NCI-H2196 treated with DMSO at 0.1 percent for 48 hours (cell line): ENCODE data around the gene MOSMO.

Source experiments
- DNase-seq: peaks from one replicate; lab custom pipeline; 2025; ENCODE audit not compliant: unreplicated experiment; lab: John Stamatoyannopoulos, UW

Gene MOSMO

DNA sequence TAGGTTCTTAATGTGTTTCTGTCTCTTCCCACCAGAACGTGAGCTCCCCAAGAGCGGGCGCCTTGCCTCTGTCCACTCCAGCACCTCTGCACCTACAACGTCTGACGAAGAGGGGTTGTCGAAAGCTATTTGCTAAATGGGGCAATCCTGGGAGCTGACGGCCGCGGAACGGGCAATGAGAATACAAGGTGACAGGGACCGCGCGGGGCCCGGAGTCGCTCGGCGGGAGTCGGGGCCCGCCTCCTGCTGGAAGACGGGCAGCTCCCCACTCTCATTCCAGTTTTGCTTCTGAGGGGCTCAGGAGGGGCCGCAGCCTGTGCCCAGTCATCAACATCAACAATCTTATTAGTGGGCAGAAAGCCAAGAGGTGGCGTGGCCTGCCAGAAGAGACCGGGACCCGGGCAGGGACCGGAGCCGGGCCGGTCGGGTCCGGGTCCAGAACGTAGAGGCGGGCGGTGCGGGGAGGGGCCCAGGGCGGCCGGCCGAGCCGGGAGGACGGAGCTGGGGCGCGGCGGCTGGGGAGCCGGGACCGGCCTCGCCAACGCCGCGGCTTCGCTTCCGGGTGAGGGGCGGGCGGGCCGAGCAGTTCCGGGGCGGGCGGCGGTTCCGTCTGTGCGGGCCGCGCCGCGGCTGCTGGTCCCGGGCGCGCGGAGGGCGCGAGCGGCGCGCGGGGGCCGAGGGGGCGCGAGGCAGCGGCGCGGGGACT is at the start of gene MOSMO:
Gene MOSMO, plus strand, starts transcription at position 603 of the 706 bp plus-strand sequence. CDS start 191 bp downstream, outside the sequence.
- DNase-seq = peak; percentile 26

DNA sequence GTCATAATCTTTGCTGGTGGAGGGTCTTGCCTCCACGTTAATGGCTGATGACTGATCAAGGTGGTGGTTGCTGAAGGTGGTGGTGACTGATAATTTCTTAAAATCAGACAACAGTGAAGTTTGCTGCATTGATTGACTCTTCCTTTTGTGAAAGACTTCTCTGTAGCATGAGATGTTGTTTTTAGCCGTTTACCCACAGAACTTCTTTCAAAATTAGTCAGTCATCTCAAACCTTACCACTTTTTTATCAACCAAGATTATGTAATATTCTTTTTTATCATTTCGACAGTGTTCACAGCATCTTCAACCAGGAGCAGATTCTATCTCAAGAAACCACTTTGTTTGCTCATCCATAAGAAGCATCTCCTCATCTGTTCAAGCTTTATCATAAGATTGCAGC is 48.9 kb upstream of the MOSMO start:
- DNase-seq = no peak

DNA sequence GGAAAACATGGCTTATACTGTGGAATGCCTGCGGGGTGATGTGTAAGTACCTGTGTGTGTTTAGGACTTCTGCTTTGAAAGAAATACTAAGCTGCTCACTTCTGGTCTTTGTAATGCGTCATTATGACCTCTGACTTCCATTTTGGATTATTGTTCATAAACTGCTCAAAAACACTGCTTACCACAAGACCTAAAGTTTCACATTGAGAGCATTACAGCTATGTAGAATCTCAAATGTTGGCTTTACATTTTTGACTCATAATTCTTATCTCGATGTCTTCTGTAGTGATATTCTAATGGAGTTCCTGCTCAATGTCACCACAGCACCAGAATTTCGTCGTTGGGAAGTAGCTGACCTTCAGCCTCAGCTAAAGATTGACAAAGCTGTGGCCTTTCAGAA is 45.4 kb upstream of the MOSMO start:
- no peak for DNase-seq

DNA sequence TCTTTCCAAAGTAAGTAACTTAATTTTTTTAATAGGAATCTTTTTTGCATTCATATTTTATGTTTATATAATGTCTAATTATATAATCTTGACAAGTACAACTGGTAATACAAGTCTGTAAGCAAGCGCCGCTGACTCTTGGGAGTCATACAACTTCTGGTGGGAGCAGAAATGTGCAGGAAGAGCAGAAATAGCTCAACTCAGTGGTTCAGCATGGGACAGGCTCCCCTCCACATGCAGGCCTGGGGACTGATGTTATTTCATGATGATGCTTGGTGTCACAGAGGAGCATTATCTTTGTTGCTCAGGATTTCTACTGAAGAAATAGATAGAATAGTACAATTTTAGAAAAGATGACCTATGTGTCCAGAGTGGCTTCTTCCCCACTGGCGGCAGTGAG is 44.0 kb upstream of the MOSMO start:
- DNase-seq = no peak

DNA sequence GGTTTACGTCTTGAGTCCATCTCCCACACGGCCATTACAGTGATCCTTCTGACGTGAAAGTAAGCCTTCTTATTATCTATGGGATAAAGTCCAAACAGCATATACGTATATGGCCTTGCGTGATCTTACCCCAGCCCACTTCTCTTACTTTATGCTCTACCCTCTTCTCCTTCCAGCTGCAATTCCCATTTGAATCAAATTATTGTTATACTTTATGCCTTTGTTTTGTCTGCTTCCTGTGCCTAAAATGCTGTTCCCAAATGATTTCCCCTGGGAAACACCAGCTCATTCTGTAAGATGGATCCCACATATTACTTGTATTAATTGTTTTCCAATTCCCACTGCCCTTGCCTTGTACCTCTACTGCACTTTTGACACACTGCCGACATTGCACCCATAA is 43.6 kb upstream of the MOSMO start:
- no peak for DNase-seq

DNA sequence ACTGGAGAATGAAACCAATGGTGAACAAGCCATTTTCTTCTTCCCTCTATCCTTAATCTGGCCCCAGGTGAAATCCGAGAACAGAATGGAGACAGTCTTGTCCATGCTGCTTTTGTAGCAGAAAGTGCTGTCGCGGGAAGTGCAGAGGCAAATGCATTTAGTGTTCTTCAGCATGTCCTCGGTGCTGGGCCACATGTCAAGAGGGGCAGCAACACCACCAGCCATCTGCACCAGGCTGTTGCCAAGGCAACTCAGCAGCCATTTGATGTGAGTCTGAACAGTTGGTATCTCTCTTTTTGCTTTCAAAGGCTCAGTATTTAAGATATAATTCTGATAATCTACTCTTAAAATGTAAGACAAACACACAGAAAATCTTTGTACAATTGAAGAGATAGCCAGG is 36.1 kb upstream of the MOSMO start:
- DNase-seq = no peak

DNA sequence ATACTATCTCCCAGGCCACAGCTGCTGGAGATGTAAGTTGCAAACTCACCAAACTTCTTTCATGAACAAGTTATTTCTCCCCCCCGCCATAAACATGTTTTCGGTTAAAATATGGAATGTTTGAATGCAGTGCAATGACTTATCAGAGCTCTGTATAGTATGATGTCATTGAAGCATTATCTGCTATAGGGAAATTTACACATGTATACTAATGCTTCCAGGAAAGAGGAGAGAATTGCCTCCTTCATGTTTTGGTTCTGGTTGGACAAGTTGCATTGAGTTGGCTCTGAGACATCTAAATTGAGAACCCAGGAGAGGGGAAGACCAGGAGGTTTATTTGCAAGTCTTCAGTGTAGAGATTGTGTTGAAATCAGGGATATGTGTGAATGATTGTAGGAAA is 34.0 kb upstream of the MOSMO start:
- no peak for DNase-seq

DNA sequence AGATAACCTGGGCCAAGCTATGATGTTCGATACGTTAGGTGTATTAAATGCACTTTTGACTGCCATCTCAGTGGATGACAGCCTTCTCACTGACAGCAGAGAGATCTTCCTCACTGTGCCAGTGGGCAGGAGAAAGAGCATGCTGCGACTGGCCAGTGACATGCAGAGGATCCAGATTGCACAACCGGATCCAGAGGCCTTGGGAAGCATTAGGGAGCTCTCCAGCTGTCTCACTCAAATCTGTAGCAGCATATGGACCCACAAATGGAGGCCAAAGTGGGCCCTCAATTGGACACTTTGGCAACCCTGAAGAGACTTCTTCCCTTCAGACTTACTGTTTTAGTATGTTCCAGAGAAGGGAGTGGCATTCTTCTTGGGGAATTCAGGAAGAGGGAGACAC is 27.9 kb upstream of the MOSMO start:
- no peak for DNase-seq

DNA sequence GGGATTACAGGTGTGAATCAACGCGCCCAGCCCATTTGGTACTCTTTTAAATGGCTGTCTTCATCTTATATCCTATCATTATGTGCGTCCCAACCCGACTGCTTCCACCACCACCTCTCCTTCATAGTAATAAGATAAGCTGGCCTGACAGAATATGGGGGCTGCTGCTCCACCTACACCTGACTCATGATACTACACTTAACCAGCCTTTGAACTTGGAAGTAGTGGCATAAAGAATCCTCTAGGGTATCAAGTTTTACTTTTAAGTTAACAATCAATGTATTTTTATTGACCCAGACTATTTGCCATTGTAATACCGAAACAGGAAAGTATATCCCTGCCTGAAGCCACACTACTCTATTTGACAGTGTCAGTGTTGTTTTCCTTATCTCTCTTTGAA is 25.8 kb upstream of the MOSMO start:
- DNase-seq = no peak

DNA sequence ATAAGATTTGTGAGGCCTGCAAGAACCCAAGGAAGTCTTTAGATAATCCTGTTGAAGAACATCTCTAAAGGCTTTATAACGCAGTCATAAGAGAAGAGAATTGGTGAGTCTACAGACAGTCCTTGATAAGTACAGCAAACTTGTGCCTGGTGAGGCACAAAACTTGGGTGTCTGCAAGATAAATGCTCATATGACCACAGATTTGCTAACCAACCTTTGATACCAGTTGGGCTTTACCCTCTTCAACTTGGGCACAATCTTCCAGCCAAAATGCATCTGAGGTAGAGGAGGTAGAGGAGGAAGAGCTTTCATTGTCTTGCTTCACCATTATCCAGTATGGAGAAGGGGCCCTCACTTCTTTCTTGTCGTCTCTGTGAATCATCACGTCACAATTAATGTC is 23.8 kb upstream of the MOSMO start:
- no peak for DNase-seq

DNA sequence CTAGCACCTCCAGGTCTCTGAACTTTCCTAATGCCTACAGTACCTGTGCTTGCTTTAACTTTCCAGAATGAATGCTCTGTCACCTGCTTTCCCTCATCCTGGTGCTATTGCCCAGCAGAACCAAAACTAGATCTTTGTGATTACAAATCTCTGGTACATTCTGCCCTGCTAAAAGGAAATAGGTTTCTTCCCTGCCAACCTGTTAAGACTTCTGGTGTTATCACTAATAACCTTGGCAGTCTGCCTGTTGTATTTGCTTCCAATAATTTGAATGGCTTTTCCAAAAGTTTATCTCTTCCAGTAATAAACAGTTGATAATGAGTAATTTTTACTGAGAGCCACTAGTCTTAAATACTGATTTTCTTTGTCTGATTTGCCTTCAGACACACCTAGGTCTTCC is 22.4 kb upstream of the MOSMO start:
- no peak for DNase-seq

DNA sequence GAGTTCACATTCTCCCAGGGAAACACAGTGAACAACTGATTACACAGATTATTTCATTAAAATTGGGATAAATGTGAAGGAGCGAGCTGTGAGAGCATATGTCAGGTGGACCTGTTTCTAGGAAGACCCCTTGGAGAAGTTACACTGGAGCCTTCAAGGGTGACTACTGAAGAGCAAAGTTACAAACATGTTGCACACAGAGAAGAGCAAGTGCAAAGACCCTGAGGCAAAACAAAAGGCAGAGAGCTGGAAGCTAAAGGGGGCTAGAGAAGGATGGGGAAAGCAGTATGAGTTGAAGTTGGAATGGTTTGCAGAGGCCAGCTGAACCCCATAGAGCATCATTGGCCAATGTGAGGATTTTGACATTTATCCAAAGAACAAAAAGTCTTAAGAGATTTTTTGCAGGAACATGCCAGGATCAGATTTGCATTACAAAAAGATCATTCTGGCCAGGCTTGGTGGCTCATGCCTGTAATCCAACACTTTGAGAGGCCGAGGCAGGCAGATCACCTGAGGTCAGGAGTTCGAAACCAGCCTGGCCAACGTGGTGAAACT is 21.1 kb upstream of the MOSMO start:
- no peak for DNase-seq

DNA sequence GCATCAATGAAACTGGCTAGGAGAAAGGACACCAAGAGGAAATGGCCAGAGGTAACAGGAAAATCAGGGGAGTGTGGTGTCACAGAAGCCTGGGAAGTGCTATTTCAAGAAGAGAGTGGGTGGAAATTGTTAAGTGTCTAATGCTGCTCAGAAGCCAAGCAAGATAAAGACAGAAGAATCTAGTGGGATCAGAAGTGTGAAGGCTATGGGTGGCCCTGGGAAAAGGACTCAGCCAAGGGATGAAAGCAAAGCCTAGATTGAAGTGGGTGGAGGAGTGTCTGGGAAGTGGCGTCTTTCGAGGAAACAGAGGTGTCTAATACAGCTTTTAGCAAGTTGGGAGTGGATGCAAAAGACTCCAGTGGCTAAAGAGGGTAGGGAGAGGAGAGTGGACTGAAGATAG is 20.4 kb upstream of the MOSMO start:
- DNase-seq = no peak

DNA sequence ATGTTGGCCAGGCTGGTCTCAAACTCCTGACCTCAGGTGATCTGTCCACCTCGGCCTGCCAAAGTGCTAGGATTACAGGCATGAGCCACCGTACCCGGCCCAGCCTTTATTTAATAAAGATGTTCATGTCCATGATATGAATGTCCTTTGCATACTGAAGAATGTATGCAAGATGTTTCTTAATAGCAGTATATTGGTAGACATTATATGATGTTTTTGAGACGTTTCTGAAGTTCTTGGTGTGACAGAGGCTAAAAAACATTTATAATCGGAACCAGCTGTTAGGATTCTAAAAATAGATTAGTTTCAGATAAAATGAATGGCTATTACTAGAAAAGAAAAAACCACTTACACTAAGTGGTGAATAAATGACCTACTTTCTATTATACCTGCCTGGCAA is 18.8 kb upstream of the MOSMO start:
- DNase-seq = no peak

DNA sequence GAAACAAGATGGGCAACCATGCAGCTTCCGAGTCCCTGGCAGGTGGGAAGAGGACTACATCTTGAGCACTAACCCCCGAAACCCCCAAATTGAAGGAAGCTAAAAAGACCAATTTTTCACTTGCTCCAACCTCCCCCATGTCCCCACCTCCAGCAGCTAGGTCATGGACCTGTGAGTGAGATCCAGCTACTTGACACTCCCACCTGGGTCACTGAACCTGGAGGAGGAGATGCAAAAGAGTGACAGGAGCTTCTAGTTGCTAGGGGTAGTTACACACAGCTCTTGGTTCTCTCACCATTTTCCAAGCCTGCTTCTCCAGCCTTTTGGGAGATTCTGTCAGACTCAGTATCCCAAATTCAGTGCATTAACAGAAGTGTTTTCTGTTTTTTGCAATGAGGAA is 18.2 kb upstream of the MOSMO start:
- DNase-seq = no peak

DNA sequence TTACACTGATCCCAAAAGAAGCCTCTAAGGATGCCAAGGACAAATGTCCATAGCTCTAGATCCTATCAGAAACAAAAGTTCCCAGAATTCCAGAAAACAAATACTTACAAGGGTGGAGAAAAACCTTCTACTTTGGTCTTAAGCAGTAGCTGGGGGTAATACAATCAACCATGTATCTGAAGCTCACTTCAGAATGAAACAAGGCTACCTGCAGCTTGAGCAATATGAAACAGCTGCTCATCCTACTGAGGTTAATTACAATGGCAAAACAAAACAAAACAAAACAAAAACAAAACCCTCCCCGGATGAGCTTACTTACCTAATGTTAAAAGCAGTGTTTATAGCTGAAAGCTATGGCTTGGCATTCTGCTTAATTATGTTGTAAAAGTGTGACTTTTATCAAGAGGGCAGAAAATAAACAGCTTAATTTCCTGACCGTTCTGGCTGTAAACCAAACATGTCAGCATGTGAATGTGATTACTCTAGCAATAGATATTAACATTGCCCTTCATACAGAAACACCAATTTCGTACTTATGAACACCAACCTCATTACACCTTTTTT is 17.4 kb upstream of the MOSMO start:
- DNase-seq = no peak

DNA sequence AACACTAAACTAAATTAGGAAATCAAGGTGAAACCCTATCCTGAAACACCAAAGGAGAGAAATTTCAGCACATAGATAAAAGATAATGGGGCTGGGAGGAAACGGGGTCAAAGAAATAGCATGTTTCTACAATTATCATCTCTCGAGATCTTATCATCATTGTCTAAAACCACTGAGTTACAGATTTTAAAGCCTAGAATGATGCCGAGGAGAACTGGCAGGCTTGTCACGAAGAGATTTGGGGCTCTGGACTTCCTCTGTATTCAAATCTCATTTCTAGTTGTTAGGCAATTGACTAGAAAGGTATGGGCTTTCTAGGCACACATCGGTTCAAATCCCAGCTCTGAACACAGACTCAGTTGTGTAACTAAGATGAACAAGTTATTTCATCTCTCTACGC is 16.3 kb upstream of the MOSMO start:
- DNase-seq = no peak

DNA sequence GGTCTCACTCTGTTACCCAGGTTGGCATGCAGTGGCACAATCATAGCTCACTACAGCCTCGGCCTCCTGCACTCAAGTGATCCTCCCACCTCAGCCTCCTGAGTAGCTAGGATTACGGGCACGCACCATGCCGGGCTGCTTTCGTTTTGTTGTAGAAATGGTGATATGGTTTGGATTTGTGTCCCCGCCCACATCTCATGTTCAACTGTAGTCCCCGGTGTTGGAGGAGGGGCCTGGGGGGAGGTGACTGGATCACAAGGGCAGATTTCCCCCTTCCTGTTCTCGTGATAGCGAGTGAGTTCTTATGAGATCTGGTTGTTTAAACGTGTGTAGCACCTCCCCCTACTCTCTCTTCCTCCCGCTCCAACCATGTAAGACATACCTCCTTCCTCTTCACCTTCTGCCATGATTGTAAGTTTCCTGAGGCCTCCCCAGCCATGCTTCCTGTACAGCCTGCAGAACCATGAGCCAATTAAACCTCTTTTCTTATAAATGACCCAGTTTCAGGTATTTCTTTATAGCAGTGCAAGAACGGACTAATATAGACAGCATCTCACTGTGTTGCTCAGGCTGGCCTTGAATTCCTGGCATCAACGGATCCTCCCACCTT is 12.9 kb upstream of the MOSMO start:
- no peak for DNase-seq

DNA sequence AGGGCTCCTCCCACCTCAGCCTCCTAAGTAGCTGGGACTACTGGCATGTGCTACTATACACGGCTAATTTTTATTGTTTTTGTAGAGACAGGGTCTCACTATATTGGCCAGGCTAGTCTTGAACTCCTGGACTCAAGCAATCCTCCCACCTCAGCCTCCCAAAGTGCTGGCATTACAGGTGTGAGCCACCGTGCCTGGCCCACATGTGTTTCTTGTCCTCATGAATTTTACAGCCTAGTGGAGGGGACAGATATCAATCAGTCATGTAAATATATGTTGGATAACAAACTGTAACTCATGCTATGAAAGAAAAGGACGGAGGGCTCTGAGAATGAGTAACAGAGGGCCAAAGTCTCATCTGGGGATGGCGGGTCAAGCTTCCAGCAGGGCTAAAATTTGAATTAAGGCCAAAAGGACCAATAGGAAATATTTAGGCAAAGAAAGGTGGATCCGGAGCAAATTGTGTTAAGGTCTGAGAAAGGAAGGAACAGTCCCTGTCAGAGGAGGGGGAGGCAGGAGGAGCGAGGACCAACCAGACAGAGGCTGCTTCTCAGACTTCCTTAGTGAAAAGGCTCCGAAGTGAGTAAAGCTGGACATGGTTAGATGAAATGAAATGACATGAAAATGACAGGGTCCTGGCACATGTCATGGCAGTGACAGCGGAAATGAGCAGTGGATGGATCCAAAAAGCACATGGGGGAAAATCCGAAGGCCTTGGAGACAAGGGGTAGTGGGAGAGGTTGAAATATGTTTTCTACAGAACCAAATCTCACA is 10.8 kb upstream of the MOSMO start:
- no peak for DNase-seq

DNA sequence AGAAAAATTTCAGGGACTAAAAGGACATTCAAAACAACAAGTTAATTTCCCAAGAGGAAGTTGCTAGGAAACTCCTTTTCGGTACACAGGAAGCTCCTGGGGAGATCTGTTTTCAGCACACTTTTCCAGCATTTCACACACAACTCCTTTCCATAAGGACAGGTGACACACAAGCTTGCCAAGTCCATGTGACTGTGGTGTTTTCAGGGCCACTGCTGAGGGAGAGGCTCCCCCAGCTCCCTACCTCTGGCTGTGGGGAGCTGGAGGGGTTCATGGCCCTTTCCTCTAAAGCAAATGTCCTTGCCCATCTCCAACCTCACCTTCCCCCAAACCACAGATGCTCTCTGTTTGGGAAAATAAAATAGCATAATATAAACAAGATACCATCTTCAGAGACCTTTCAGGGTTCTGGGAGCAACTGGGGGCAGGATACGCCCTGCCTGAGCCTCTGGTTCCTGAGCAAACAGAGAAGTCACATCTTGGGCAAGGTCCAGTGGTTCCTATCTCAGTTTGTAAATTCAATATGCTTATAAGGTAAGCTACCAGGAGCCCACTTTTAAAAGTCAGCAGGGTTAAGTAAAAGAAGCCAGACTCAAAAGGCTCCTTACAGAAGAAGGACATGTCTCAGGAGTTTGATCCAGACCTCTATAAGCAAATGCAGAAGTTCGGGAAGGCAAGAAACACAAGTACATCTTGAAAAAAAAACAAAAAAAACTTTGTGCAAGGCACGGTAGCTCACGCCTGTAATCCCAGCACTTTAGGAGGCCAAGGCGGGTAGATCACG is 10.0 kb upstream of the MOSMO start:
- DNase-seq = no peak

DNA sequence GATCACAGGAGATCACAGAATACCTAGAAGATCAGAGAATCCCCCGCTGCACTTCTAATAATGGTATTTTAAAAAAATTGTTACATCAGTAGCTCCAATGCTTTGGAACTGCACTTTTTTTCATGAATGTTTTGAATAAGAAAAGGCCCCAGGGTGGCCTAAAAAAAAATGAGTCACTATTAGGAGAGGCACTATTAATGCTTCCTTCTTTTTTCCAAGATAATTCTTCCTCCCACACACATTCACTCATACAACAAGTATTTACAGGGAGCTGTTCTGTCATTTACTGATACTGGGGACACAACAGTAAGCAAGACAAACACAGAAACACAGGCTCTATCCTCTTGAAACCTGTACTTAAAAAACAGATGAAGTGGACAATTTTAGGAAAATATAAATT is 6.3 kb upstream of the MOSMO start:
- no peak for DNase-seq
